Muscle layer of colon (tissue), 2 donors: Measurements from ENCODE around the gene HDHD5.

Source experiments
- H3K27ac ChIP-seq: one replicate; pipeline ENCODE4 v1.7.0; 2013; ENCODE audit warnings: low read depth, mild to moderate bottlenecking, low read length, moderate library complexity
- H3K27me3 ChIP-seq, 2 donors: one replicate each; pipeline ENCODE4 v1.7.0; 2013; ENCODE audit warnings: low read length in 2 of 2, mild to moderate bottlenecking in 2 of 2; ENCODE audit not compliant: insufficient read depth in 2 of 2, control insufficient read depth in 1 of 2
- H3K36me3 ChIP-seq: one replicate; pipeline ENCODE4 v1.7.0; 2013; ENCODE audit warnings: mild to moderate bottlenecking, low read length; ENCODE audit not compliant: insufficient read depth
- H3K4me1 ChIP-seq: one replicate; pipeline ENCODE4 v1.7.0; 2013; ENCODE audit warnings: mild to moderate bottlenecking, low read length; ENCODE audit not compliant: insufficient read depth
- H3K4me3 ChIP-seq, 2 donors: one replicate each; pipeline ENCODE4 v1.7.0; 2013; ENCODE audit warnings: low read length in 2 of 2, low read depth in 1 of 2, mild to moderate bottlenecking in 1 of 2, moderate library complexity in 1 of 2
- H3K9ac ChIP-seq: one replicate; pipeline ENCODE4 v1.7.0; 2013; ENCODE audit warnings: low read length
- H3K9me3 ChIP-seq: one replicate; pipeline ENCODE4 v1.7.0; 2013; ENCODE audit warnings: mild to moderate bottlenecking, low read length
- donor health status: abdominal sarcoma.
- donor health status: Adenocarcinoma of cecum.

Gene HDHD5

GRCh38 chr22:17109113-17109865 is 49.8 kb downstream of the HDHD5 start:
- no peaks in the 10 kb centered on the region for H3K4me1 ChIP-seq
- no peak overlapping the region for H3K9ac ChIP-seq
- H3K4me3 ChIP-seq: no peak overlapping the region
- no peaks in the 10 kb centered on the region for H3K9me3 ChIP-seq
- no peak overlapping the region for H3K27ac ChIP-seq
- no peaks in the 10 kb centered on the region for H3K36me3 ChIP-seq
- H3K27me3 ChIP-seq: no peaks in the 10 kb centered on the region

DNA sequence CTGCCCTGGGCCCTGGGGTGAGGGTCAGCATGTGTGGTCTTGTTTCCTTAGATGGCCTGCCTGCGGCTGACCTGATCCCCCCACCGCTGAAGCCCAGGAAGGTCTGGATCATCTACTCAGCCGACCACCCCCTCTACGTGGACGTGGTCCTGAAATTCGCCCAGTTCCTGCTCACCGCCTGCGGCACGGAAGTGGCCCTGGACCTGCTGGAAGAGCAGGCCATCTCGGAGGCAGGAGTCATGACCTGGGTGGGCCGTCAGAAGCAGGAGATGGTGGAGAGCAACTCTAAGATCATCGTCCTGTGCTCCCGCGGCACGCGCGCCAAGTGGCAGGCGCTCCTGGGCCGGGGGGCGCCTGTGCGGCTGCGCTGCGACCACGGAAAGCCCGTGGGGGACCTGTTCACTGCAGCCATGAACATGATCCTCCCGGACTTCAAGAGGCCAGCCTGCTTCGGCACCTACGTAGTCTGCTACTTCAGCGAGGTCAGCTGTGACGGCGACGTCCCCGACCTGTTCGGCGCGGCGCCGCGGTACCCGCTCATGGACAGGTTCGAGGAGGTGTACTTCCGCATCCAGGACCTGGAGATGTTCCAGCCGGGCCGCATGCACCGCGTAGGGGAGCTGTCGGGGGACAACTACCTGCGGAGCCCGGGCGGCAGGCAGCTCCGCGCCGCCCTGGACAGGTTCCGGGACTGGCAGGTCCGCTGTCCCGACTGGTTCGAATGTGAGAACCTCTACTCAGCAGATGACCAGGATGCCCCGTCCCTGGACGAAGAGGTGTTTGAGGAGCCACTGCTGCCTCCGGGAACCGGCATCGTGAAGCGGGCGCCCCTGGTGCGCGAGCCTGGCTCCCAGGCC is 50.6 kb downstream of the HDHD5 start:
- Histone ChIP-seq H3K36me3 (peaks cover 1% of the 10 kb centered on the region), H3K27ac (no peak overlapping the region), H3K27me3 (no peaks in the 10 kb centered on the region), H3K9me3 (no peaks in the 10 kb centered on the region), H3K4me1 (no peaks in the 10 kb centered on the region), H3K9ac (no peak overlapping the region), H3K4me3 (no peak overlapping the region)

DNA sequence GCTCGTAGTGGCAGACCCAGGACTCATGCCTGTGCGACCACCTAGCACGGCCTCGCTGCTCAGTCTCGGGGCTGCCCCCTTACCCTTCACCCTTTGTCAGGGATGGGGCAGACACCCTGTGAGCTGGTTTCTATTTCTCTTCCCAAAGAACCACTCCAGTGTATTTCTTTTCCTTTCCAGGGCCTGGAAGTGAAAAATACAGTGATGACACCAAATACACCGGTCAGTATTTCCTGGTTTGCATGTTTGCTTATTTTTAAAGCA is 51.6 kb downstream of the HDHD5 start:
- Histone ChIP-seq H3K27me3 (no peaks in the 10 kb centered on the region), H3K4me1 (no peaks in the 10 kb centered on the region), H3K9ac (no peak overlapping the region), H3K27ac (no peak overlapping the region), H3K4me3 (no peak overlapping the region), H3K36me3 (peaks cover 5% of the 10 kb centered on the region), H3K9me3 (no peaks in the 10 kb centered on the region)

DNA sequence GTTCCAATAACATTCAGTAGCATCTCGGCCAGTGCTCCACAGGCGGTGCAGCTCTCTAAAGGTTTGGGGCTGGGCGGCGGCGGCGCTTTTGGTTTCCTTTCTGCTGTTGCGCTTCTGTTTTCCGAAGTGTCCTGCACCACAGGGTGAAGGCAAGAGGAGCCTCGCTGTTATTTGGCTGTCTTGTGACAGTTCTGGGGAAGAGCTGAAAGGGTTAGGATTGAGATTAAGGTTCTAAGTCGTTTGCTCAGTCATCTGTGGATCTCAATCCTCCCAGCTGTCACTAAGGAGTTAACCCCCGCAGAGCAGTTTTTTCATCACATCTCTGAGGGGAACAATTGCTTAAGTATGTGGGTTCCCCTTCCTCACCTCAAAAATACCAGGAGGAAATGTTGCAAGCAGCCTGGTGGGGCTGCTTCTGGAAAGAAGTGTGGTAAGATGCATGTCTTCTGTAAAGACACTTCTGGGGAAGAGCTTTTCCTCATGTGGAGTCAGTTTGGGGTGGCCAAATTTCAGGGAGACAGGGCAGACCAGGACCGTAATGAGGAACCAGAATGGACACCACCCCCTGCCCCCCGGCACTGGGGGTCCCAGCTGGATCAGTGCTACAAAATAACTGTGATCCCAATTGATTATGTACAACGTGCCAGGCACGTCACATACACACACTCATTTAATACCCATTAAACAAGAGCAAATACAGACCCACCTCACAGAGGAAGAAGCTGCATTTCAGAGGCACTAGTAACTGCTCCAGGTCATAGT is 52.1 kb downstream of the HDHD5 start:
- Histone ChIP-seq H3K27ac (no peak overlapping the region), H3K36me3 (peaks cover 5% of the 10 kb centered on the region), H3K4me3 (no peak overlapping the region)

GRCh38 chr22:17106161-17106784 is 52.8 kb downstream of the HDHD5 start:
- no peak overlapping the region for H3K9ac ChIP-seq
- H3K27ac ChIP-seq: no peak overlapping the region
- no peaks in the 10 kb centered on the region for H3K27me3 ChIP-seq
- no peaks in the 10 kb centered on the region for H3K4me1 ChIP-seq
- H3K4me3 ChIP-seq: no peak overlapping the region
- H3K9me3 ChIP-seq: no peaks in the 10 kb centered on the region
- peaks cover 9% of the 10 kb centered on the region for H3K36me3 ChIP-seq

More for the DNA sequence above, 52.1 kb downstream of the HDHD5 start:
- Histone ChIP-seq H3K4me1 (no peaks in the 10 kb centered on the region), H3K27me3 (no peaks in the 10 kb centered on the region), H3K9ac (no peak overlapping the region), H3K9me3 (no peaks in the 10 kb centered on the region)

- Histone ChIP-seq H3K27ac (no peak overlapping the region), H3K4me3 (no peak overlapping the region), H3K9ac (no peak overlapping the region), H3K36me3 (peaks cover 13% of the 10 kb centered on the region), H3K4me1 (no peaks in the 10 kb centered on the region), H3K9me3 (no peaks in the 10 kb centered on the region), H3K27me3 (no peaks in the 10 kb centered on the region)
These were observed 53.6 kb downstream of the HDHD5 start for GRCh38 chr22:17105143-17106129.

GRCh38 chr22:17104336-17104935 is 54.6 kb downstream of the HDHD5 start:
- peaks cover 23% of the 10 kb centered on the region for H3K36me3 ChIP-seq
- H3K4me1 ChIP-seq: no peaks in the 10 kb centered on the region
- no peaks in the 10 kb centered on the region for H3K27me3 ChIP-seq
- H3K4me3 ChIP-seq: no peak overlapping the region
- no peak overlapping the region for H3K9ac ChIP-seq
- no peaks in the 10 kb centered on the region for H3K9me3 ChIP-seq
- no peak overlapping the region for H3K27ac ChIP-seq

- H3K4me1 ChIP-seq: no peaks in the 10 kb centered on the region
- no peak overlapping the region for H3K27ac ChIP-seq
- H3K9me3 ChIP-seq: no peaks in the 10 kb centered on the region
- no peak overlapping the region for H3K4me3 ChIP-seq
- no peaks in the 10 kb centered on the region for H3K27me3 ChIP-seq
- peaks cover 33% of the 10 kb centered on the region for H3K36me3 ChIP-seq
- H3K9ac ChIP-seq: no peak overlapping the region
These were observed 55.7 kb downstream of the HDHD5 start for GRCh38 chr22:17103351-17103750.

- Histone ChIP-seq H3K27ac (no peak overlapping the region), H3K4me3 (no peak overlapping the region), H3K9me3 (no peaks in the 10 kb centered on the region), H3K36me3 (peaks cover 36% of the 10 kb centered on the region), H3K27me3 (no peaks in the 10 kb centered on the region), H3K4me1 (no peaks in the 10 kb centered on the region), H3K9ac (no peak overlapping the region)
These were observed 56.8 kb downstream of the HDHD5 start for GRCh38 chr22:17102297-17102667.
